Subcutaneous abdominal adipose tissue (tissue), 5 donors: ENCODE data around the gene RPRD1B.

ENCODE experiments used
- H3K27ac ChIP-seq: one replicate; pipeline ENCODE4 v1.7.0; 2013; ENCODE audit warnings: low read depth, mild to moderate bottlenecking, inconsistent platforms, low read length, moderate library complexity
- H3K27me3 ChIP-seq, 5 donors: one replicate each; pipeline ENCODE4 v1.7.0; 2013; ENCODE audit warnings: low read length in 5 of 5, inconsistent platforms in 1 of 5; ENCODE audit not compliant: control insufficient read depth in 5 of 5, insufficient read depth in 4 of 5
- H3K36me3 ChIP-seq, 5 donors: one replicate each; pipeline ENCODE4 v1.7.0; 2013; ENCODE audit warnings: low read length in 5 of 5; ENCODE audit not compliant: control insufficient read depth in 5 of 5, insufficient read depth in 5 of 5
- H3K4me1 ChIP-seq, 5 donors: one replicate each; pipeline ENCODE4 v1.7.0; 2013; ENCODE audit warnings: low read length in 5 of 5, mild to moderate bottlenecking in 3 of 5, moderate library complexity in 1 of 5; ENCODE audit not compliant: control insufficient read depth in 5 of 5, insufficient read depth in 5 of 5
- H3K4me3 ChIP-seq, 5 donors: one replicate each; pipeline ENCODE4 v1.7.0; 2013; ENCODE audit warnings: low read length in 5 of 5, low read depth in 1 of 5
- H3K9ac ChIP-seq, 5 donors: one replicate each; pipeline ENCODE4 v1.7.0; 2013; ENCODE audit warnings: low read length in 5 of 5, mild to moderate bottlenecking in 4 of 5, moderate library complexity in 3 of 5
- H3K9me3 ChIP-seq, 5 donors: one replicate each; pipeline ENCODE4 v1.7.0; 2013; ENCODE audit warnings: low read length in 5 of 5; ENCODE audit not compliant: control insufficient read depth in 5 of 5
- donor health status: healthy.
- donor health status: healthy.
- donor health status: healthy.
- donor health status: healthy.
- donor health status: healthy.

Gene RPRD1B

DNA sequence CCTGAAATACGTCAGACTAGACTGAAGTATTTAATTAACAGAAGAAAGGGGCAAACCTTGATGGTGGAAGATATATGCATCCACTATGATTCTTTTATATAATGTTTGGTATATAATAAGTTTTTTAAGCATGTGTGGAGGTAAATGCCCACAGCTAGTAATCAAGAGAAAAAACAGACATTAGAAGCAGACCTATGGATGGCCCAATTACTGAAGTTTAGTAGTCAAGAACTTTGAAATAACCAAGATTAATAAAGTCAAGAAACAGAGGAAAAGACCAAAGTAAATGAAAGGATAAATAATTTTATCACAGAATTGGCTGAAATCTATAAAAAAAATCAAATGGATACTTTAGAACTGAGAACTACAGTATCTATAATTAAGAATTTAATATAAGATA is 15.6 kb upstream of the RPRD1B start:
- peaks cover 0 to 5% (median under 1%) of the 10 kb centered on the region in 5 donors for H3K4me1 ChIP-seq
- no peak overlapping the region for H3K9ac ChIP-seq
- no peaks in the 10 kb centered on the region for H3K27me3 ChIP-seq
- no peak overlapping the region for H3K27ac ChIP-seq
- H3K4me3 ChIP-seq: no peak overlapping the region
- H3K36me3 ChIP-seq: peaks cover 20 to 36% (median 29%) of the 10 kb centered on the region in 5 donors
- H3K9me3 ChIP-seq: peaks cover 0 to 11% (median 5%) of the 10 kb centered on the region in 5 donors

- H3K9me3 ChIP-seq: peaks cover 0 to 11% (median 5%) of the 10 kb centered on the region in 5 donors
- H3K4me3 ChIP-seq: no peak overlapping the region
- H3K27me3 ChIP-seq: no peaks in the 10 kb centered on the region
- H3K36me3 ChIP-seq: peaks cover 17 to 35% (median 24%) of the 10 kb centered on the region in 5 donors
- H3K9ac ChIP-seq: no peak overlapping the region
- H3K27ac ChIP-seq: no peak overlapping the region
- H3K4me1 ChIP-seq: peaks cover 0 to 6% (median 3%) of the 10 kb centered on the region in 5 donors
Measured at GRCh38 chr20:38018385-38018784, 15.2 kb upstream of the RPRD1B start.

DNA sequence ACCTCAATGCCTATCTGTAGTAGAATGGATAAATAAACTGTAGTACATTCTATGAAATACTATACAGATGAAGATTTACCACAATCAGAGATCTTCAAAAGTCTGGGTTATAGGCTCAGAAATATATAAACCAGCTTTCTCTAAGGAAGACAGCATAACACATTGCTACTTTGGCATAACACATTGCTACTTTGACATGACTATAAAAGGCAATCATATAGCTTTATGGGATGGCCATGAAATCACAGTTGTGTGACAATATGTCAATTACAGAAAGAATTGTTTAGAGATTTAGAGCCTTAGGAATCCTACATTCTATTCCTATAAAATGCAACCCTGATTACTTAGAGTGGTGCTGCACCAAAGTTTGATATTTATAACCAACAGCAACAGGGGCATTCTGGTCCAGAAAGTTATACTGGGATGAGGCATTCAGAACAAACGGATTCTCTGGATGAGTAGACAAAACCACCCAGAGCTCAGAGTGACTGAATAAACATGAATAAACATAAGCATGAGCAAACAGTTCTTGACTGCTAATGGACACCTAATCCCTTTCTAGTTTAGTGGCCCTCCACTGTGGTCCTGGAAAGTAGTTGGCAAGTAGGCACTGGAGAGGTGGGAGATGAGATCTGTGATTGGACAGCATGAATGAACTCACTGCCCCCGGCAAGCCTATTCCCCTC is 12.3 kb upstream of the RPRD1B start:
- Histone ChIP-seq H3K4me3 (no peak overlapping the region), H3K27ac (no peak overlapping the region), H3K9me3 (peaks cover 0 to 11% (median 5%) of the 10 kb centered on the region in 5 donors), H3K27me3 (no peaks in the 10 kb centered on the region), H3K9ac (no peak overlapping the region), H3K4me1 (peaks cover 0 to 7% (median 5%) of the 10 kb centered on the region in 5 donors), H3K36me3 (peaks cover 10 to 22% (median 17%) of the 10 kb centered on the region in 5 donors)

GRCh38 chr20:38023181-38024001 is 10.2 kb upstream of the RPRD1B start:
- Histone ChIP-seq H3K4me3 (no peak overlapping the region), H3K27ac (no peak overlapping the region), H3K9me3 (peaks cover 0 to 2% (median 0%) of the 10 kb centered on the region in 5 donors), H3K9ac (peak overlapping the region in 1 of 5 donors; percentile 40), H3K4me1 (peaks cover 0 to 7% (median 5%) of the 10 kb centered on the region in 5 donors), H3K27me3 (no peaks in the 10 kb centered on the region), H3K36me3 (peaks cover under 1 to 7% (median 3%) of the 10 kb centered on the region in 5 donors)

GRCh38 chr20:38024496-38024895 is 9.1 kb upstream of the RPRD1B start:
- H3K4me1 ChIP-seq: peaks cover 0 to 7% (median 5%) of the 10 kb centered on the region in 5 donors
- H3K27me3 ChIP-seq: no peaks in the 10 kb centered on the region
- no peak overlapping the region for H3K27ac ChIP-seq

DNA sequence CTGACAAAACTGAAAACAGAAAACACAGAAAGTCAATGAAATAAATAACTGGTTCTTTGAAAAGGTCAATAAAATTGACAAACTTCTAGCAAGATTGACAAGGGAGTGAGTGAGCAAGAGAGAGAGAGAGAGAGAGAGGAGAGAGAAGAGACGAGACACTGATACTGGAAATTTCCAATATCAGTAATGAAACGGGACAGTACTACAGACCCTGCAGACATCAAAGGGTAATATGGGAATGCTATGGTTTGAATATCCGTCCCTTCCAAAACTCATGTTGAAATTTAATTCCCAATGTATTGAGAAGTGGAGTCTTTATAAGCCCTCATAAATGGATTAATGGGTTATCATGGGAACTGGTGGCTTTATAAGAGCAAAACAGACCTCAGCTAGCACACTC is 4.1 kb upstream of the RPRD1B start:
- H3K36me3 ChIP-seq: peaks cover 0 to 4% (median 0%) of the 10 kb centered on the region in 5 donors
- no peak overlapping the region for H3K9ac ChIP-seq
- no peak overlapping the region for H3K4me3 ChIP-seq
- H3K9me3 ChIP-seq: no peaks in the 10 kb centered on the region
- peaks cover 5 to 20% (median 18%) of the 10 kb centered on the region in 5 donors for H3K4me1 ChIP-seq
- no peaks in the 10 kb centered on the region for H3K27me3 ChIP-seq
- H3K27ac ChIP-seq: no peak overlapping the region

More at GRCh38 chr20:38024496-38024895, 9.1 kb upstream of the RPRD1B start:
- no peaks in the 10 kb centered on the region for H3K9me3 ChIP-seq
- H3K36me3 ChIP-seq: peaks cover 0 to 7% (median 0%) of the 10 kb centered on the region in 5 donors
- H3K4me3 ChIP-seq: no peak overlapping the region
- no peak overlapping the region for H3K9ac ChIP-seq

GRCh38 chr20:38031957-38032356 is 1.6 kb upstream of the RPRD1B start:
- Histone ChIP-seq H3K36me3 (peaks cover 0 to 10% (median 7%) of the 10 kb centered on the region in 5 donors), H3K9me3 (no peaks in the 10 kb centered on the region), H3K9ac (no peak overlapping the region), H3K4me1 (peaks cover 8 to 45% (median 41%) of the 10 kb centered on the region in 5 donors), H3K27me3 (no peaks in the 10 kb centered on the region), H3K4me3 (no peak overlapping the region), H3K27ac (no peak overlapping the region)

GRCh38 chr20:38032585-38033329 is 789 bp upstream of the RPRD1B start:
- H3K4me1 ChIP-seq: peaks cover 8 to 50% (median 47%) of the 10 kb centered on the region in 5 donors
- peak overlapping the region; percentile 95 to 100 (median 99) for H3K4me3 ChIP-seq
- H3K27me3 ChIP-seq: no peaks in the 10 kb centered on the region

DNA sequence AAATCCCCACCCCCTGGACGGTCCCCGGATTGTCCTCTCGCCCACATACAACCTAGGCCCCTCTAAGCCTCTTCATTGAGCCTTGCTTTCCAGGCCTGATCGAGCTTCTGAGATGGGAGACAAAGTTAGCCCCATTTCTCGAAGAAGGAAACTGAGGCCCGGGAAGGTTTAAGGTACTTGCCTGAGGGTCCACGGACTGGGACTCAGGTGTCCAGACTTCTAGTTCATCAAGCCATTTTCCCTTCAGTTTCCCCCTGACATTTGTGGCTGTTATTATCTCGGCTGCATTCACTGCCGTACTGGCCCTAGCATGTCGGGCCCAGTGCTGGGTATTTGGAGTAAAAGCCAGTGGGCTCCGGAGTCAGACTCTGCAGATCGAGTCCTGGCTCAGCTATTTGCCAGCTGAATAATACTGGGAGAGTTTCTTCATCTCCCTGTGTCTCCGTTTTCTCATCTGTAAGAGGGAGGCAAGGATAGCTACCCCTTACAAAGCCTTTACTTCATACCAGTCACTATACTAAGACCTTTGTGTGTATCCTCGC is 633 bp downstream of the RPRD1B start:
- H3K4me1 ChIP-seq: peaks cover 8 to 50% (median 47%) of the 10 kb centered on the region in 5 donors
- peak overlapping the region; percentile 96 for H3K27ac ChIP-seq
- H3K9me3 ChIP-seq: no peaks in the 10 kb centered on the region
- H3K4me3 ChIP-seq: peak overlapping the region; percentile 95 to 100 (median 99)
- no peaks in the 10 kb centered on the region for H3K27me3 ChIP-seq
- peaks cover 0 to 13% (median 7%) of the 10 kb centered on the region in 5 donors for H3K36me3 ChIP-seq
- peak overlapping the region; percentile 96 to 100 (median 99) for H3K9ac ChIP-seq

More at GRCh38 chr20:38032585-38033329, 789 bp upstream of the RPRD1B start:
- Histone ChIP-seq H3K36me3 (peaks cover 0 to 13% (median 7%) of the 10 kb centered on the region in 5 donors), H3K9ac (peak overlapping the region; percentile 57 to 100 (median 98)), H3K27ac (peak overlapping the region; percentile 96), H3K9me3 (no peaks in the 10 kb centered on the region)
